ENCODE results near the gene MAD1L1. TPM values are rescaled to one million over a fixed set of nuclear protein-coding genes. Genes with fewer than 3 reads are reported as not detected.

MAD1L1 gene
- total RNA-seq, 1 experiment from 2014 or later: 46.7 TPM

- POLR2A ChIA-PET (ENCODE audit: low non-redundant PET): no interaction called here
- DNase-seq (ENCODE audit: low spot score): no peak
- intact Hi-C loops (cut with micrococcal nuclease; ENCODE audit: unreplicated experiment): loop anchor here (5.0 to 10.0 kb wide), 2 partner anchors 540 to 628 kb away; no protein-coding TSS in a partner anchor
These were observed 27.5 kb downstream of the MAD1L1 start for GRCh38 chr7:2205036-2205780.

GRCh38 chr7:2204446-2204845, 28.3 kb downstream of the MAD1L1 start:
- intact Hi-C loops (cut with micrococcal nuclease; ENCODE audit: unreplicated experiment): loop anchor here (10.0 kb wide), 1 partner anchor 540 kb away; no protein-coding TSS in a partner anchor
- no peak overlapping the region for H3K27ac ChIP-seq (ENCODE audit: low read depth, low read length, poor library complexity, severe bottlenecking)
- peaks cover 10% of the 10 kb centered on the region for H3K36me3 ChIP-seq (ENCODE audit: insufficient read depth, low read length, poor library complexity, severe bottlenecking)
- DNase-seq (ENCODE audit: low spot score): no peak
- H3K27me3 ChIP-seq (replicated peaks; ENCODE audit: insufficient read depth, low read depth, low read length, poor library complexity): no peaks in the 10 kb centered on the region
- TF ChIP-seq EZH2 (IDR thresholded peaks at IDR 0.05; ENCODE audit: borderline replicate concordance, low read depth, low read length, poor library complexity, severe bottlenecking): no peak
- TF ChIP-seq, protein P1, sequence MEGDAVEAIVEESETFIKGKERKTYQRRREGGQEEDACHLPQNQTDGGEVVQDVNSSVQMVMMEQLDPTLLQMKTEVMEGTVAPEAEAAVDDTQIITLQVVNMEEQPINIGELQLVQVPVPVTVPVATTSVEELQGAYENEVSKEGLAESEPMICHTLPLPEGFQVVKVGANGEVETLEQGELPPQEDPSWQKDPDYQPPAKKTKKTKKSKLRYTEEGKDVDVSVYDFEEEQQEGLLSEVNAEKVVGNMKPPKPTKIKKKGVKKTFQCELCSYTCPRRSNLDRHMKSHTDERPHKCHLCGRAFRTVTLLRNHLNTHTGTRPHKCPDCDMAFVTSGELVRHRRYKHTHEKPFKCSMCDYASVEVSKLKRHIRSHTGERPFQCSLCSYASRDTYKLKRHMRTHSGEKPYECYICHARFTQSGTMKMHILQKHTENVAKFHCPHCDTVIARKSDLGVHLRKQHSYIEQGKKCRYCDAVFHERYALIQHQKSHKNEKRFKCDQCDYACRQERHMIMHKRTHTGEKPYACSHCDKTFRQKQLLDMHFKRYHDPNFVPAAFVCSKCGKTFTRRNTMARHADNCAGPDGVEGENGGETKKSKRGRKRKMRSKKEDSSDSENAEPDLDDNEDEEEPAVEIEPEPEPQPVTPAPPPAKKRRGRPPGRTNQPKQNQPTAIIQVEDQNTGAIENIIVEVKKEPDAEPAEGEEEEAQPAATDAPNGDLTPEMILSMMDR (conservative IDR thresholded peaks at IDR 0.05; ENCODE audit: low read depth, low read length): no peak
- peaks cover 10% of the 10 kb centered on the region for H3K4me1 ChIP-seq (ENCODE audit: insufficient read depth, low read length, poor library complexity, severe bottlenecking)
- no peaks in the 10 kb centered on the region for H3K9me3 ChIP-seq (ENCODE audit: low read depth, low read length, poor library complexity, severe bottlenecking)
- ChIA-PET POLR2A (ENCODE audit: low non-redundant PET) (no interaction called here), CTCF (no interaction called here)
- H3K4me3 ChIP-seq (ENCODE audit: low read depth, low read length, poor library complexity, severe bottlenecking): no peak overlapping the region
- BruUV-seq (replicated peaks): no TSS peak

More at GRCh38 chr7:2205036-2205780, 27.5 kb downstream of the MAD1L1 start:
- TF ChIP-seq, protein P1 (conservative IDR thresholded peaks at IDR 0.05; ENCODE audit: low read depth, low read length): no peak
- TF ChIP-seq EZH2 (IDR thresholded peaks at IDR 0.05; ENCODE audit: borderline replicate concordance, low read depth, low read length, poor library complexity, severe bottlenecking): no peak
- BruUV-seq (replicated peaks): no TSS peak
- Histone ChIP-seq H3K4me1 (ENCODE audit: insufficient read depth, low read length, poor library complexity, severe bottlenecking) (peaks cover 10% of the 10 kb centered on the region), H3K27ac (ENCODE audit: low read depth, low read length, poor library complexity, severe bottlenecking) (no peak overlapping the region), H3K27me3 (replicated peaks; ENCODE audit: insufficient read depth, low read depth, low read length, poor library complexity) (no peaks in the 10 kb centered on the region), H3K4me3 (ENCODE audit: low read depth, low read length, poor library complexity, severe bottlenecking) (no peak overlapping the region), H3K9me3 (ENCODE audit: low read depth, low read length, poor library complexity, severe bottlenecking) (no peaks in the 10 kb centered on the region), H3K36me3 (ENCODE audit: insufficient read depth, low read length, poor library complexity, severe bottlenecking) (peaks cover 10% of the 10 kb centered on the region)
- CTCF ChIA-PET: no interaction called here

DNA sequence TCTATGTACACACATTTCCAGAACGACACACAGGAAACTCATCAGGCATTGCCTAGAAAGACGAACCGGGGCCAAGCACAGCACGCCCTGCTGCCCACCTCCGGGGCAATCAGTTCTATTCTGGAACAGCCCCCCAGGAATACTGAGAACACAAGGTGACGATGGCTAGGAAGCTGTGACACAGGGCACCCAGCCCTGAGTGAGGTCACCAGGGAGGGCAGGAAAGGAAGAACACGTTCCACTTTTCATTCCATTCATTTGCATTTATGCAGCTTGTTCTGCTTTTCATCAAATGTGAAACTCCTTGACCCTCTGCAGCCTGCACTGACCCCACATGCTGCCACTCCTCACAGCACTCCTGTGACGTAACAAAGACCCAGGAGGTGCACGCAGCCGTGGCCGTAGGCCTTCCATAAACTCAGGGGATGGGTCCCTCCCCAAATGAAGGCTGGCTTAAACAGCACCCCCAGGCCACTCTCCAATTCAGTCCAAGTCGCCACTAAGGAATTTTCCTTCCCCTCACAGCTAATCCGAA, 28.9 kb downstream of the MAD1L1 start:
- Histone ChIP-seq H3K36me3 (ENCODE audit: insufficient read depth, low read length, poor library complexity, severe bottlenecking) (peaks cover 10% of the 10 kb centered on the region), H3K4me3 (ENCODE audit: low read depth, low read length, poor library complexity, severe bottlenecking) (no peak overlapping the region), H3K4me1 (ENCODE audit: insufficient read depth, low read length, poor library complexity, severe bottlenecking) (peaks cover 10% of the 10 kb centered on the region), H3K9me3 (ENCODE audit: low read depth, low read length, poor library complexity, severe bottlenecking) (no peaks in the 10 kb centered on the region), H3K27ac (ENCODE audit: low read depth, low read length, poor library complexity, severe bottlenecking) (no peak overlapping the region), H3K27me3 (replicated peaks; ENCODE audit: insufficient read depth, low read depth, low read length, poor library complexity) (no peaks in the 10 kb centered on the region)
- ChIA-PET POLR2A (ENCODE audit: low non-redundant PET) (no interaction called here), CTCF (no interaction called here)
- intact Hi-C loops (cut with micrococcal nuclease; ENCODE audit: unreplicated experiment): loop anchor here (10.0 kb wide), 1 partner anchor 539 kb away; no protein-coding TSS in a partner anchor
- no TSS peak for BruUV-seq (replicated peaks)
- TF ChIP-seq, protein P1 (conservative IDR thresholded peaks at IDR 0.05; ENCODE audit: low read depth, low read length): no peak
- no peak for TF ChIP-seq EZH2 (IDR thresholded peaks at IDR 0.05; ENCODE audit: borderline replicate concordance, low read depth, low read length, poor library complexity, severe bottlenecking)
- no peak for DNase-seq (ENCODE audit: low spot score)
